H1 (cell line): ENCODE data around the gene GLS. TPM values are rescaled to one million over a fixed set of nuclear protein-coding genes. Genes with fewer than 3 reads are reported as not detected.

ENCODE experiments used
- CTCF ChIA-PET: fragments of 300-600 bp; sonication (Branson Sonifier 250); formaldehyde crosslinking; loops from one replicate; lab custom pipeline; 2021; ENCODE audit not compliant: partially characterized antibody; lab: Charles Lee
- POLR2A ChIA-PET: fragments of 300-600 bp; sonication (Branson Sonifier 250); formaldehyde crosslinking; loops from one replicate; lab custom pipeline; 2021; ENCODE audit warnings: inconsistent platforms; ENCODE audit not compliant: partially characterized antibody; lab: Charles Lee
- DNase-seq, 2 experiments: peaks; one replicate each; pipeline versions ENCODE4 v3.0.0 to v3.0.0-alpha.2; 2010 to 2022; ENCODE audit warnings: low spot score in 2 of 2, low read depth in 1 of 2, mixed read lengths in 1 of 2
- FAIRE-seq: peaks from 2 replicates; lab custom pipeline; 2011; peaks lifted over from hg19 to GRCh38; lab: Jason Lieb, UNC
- H2AFZ ChIP-seq: 2 replicates; pipeline ENCODE4 v1.8.1; 2012; ENCODE audit warnings: low read length, inconsistent platforms
- H2AK5ac ChIP-seq: 2 replicates; pipeline ENCODE4 v1.6.1; 2013; ENCODE audit warnings: low read depth, low read length
- H2BK120ac ChIP-seq: replicated peaks from 2 replicates; pipeline ENCODE3; 2013; ENCODE audit warnings: low read depth, low read length, inconsistent platforms
- H2BK12ac ChIP-seq: 2 replicates; pipeline ENCODE4 v1.6.1; 2013; ENCODE audit warnings: low read depth, low read length
- H2BK15ac ChIP-seq: 2 replicates; pipeline ENCODE4 v1.6.1; 2013; ENCODE audit warnings: low read length
- H2BK20ac ChIP-seq: 2 replicates; pipeline ENCODE4 v1.6.1; 2013; ENCODE audit warnings: low read length
- H2BK5ac ChIP-seq: 2 replicates; pipeline ENCODE4 v1.6.1; 2013; ENCODE audit warnings: low read depth, low read length
- H3K14ac ChIP-seq: 2 replicates; pipeline ENCODE4 v1.6.1; 2013; ENCODE audit warnings: inconsistent platforms; ENCODE audit not compliant: insufficient read length
- H3K18ac ChIP-seq: 2 replicates; pipeline ENCODE4 v1.6.1; 2013; ENCODE audit warnings: low read length; ENCODE audit errors: extremely low read depth
- H3K23ac ChIP-seq: 2 replicates; pipeline ENCODE4 v1.6.1; 2013; ENCODE audit warnings: inconsistent platforms; ENCODE audit not compliant: insufficient read length
- H3K23me2 ChIP-seq: 2 replicates; pipeline ENCODE4 v1.6.1; 2013; ENCODE audit warnings: low read depth, low read length
- H3K27ac ChIP-seq: 2 replicates; pipeline ENCODE4 v1.6.1; 2011; ENCODE audit warnings: low read depth, low read length, inconsistent platforms
- H3K27me3 ChIP-seq, 4 experiments: replicated peaks in 1 of 4; 1 replicate in 1 of 4; 2 replicates in 3 of 4; pipeline versions ENCODE4 v1.6.1 to v1.8.1; 2011 to 2013; ENCODE audit warnings: low read length in 3 of 4, mild to moderate bottlenecking in 3 of 4, inconsistent platforms in 2 of 4, mixed read lengths in 2 of 4, moderate library complexity in 1 of 4; ENCODE audit not compliant: control insufficient read depth in 3 of 4, insufficient read depth in 3 of 4; ENCODE audit errors: extremely low read depth in 1 of 4
- H3K36me3 ChIP-seq, 4 experiments: 2 replicates each; pipeline versions ENCODE4 v1.6.1 to v1.8.1; 2011 to 2013; ENCODE audit warnings: mild to moderate bottlenecking in 4 of 4, low read length in 3 of 4, moderate library complexity in 2 of 4, control low read depth in 1 of 4, inconsistent platforms in 1 of 4; ENCODE audit not compliant: insufficient read depth in 4 of 4, control insufficient read depth in 2 of 4
- H3K4ac ChIP-seq: replicated peaks from 2 replicates; pipeline ENCODE3; 2013; ENCODE audit warnings: low read length, low read depth, mixed read lengths, inconsistent platforms; ENCODE audit not compliant: insufficient read length
- H3K4me1 ChIP-seq, 4 experiments: replicated peaks in 1 of 4; 1 replicate in 1 of 4; 2 replicates in 3 of 4; pipeline versions ENCODE4 v1.6.1 to v1.8.1; 2011 to 2013; ENCODE audit warnings: low read length in 3 of 4, inconsistent platforms in 2 of 4, mixed read lengths in 1 of 4; ENCODE audit not compliant: insufficient read depth in 4 of 4, control insufficient read depth in 3 of 4
- H3K4me2 ChIP-seq, 2 experiments: 2 replicates each; pipeline versions ENCODE4 v1.6.1 to v1.8.1; 2011 to 2013; ENCODE audit warnings: low read depth in 2 of 2, low read length in 2 of 2, control low read depth in 1 of 2, inconsistent platforms in 1 of 2, mild to moderate bottlenecking in 1 of 2; ENCODE audit not compliant: insufficient read depth in 1 of 2
- H3K4me3 ChIP-seq, 4 experiments: fragments of 200-600, 300-600 bp in 1 of 4; sonication (generic), shearing (Covaris generic), sonication (Bioruptor Twin) in 1 of 4; 2 replicates each; pipeline versions ENCODE4 v1.5.1 to v1.8.1; 2011 to 2016; ENCODE audit warnings: low read length in 4 of 4, low read depth in 3 of 4, control low read depth in 2 of 4, inconsistent platforms in 2 of 4, mild to moderate bottlenecking in 2 of 4, mixed read lengths in 1 of 4, moderate library complexity in 1 of 4; ENCODE audit not compliant: insufficient read depth in 2 of 4; ENCODE audit errors: extremely low read depth in 1 of 4
- H3K56ac ChIP-seq: replicated peaks from 2 replicates; pipeline ENCODE3; 2013; ENCODE audit warnings: low read depth, mild to moderate bottlenecking, mixed read lengths, low read length, inconsistent platforms; ENCODE audit not compliant: insufficient read length
- H3K79me1 ChIP-seq: 2 replicates; pipeline ENCODE4 v1.6.1; 2013; ENCODE audit warnings: low read depth, low read length, control low read depth
- H3K79me2 ChIP-seq, 2 experiments: 2 replicates each; pipeline versions ENCODE4 v1.6.1 to v1.8.1; 2012 to 2013; ENCODE audit warnings: low read length in 2 of 2, mild to moderate bottlenecking in 2 of 2, inconsistent platforms in 1 of 2; ENCODE audit not compliant: insufficient read depth in 2 of 2, control insufficient read depth in 1 of 2
- H3K9ac ChIP-seq, 4 experiments: replicated peaks in 1 of 4; 1 replicate in 1 of 4; 2 replicates in 3 of 4; pipeline versions ENCODE4 v1.6.1 to v1.8.1; 2011 to 2013; ENCODE audit warnings: low read depth in 3 of 4, low read length in 3 of 4, control low read depth in 2 of 4, mild to moderate bottlenecking in 2 of 4, moderate library complexity in 2 of 4, inconsistent platforms in 1 of 4; ENCODE audit errors: extremely low read depth in 1 of 4
- H3K9me3 ChIP-seq, 2 experiments: 2 replicates each; pipeline versions ENCODE4 v1.6.1 to v1.8.1; 2012 to 2013; ENCODE audit warnings: mild to moderate bottlenecking in 2 of 2, moderate library complexity in 2 of 2, control low read depth in 1 of 2, inconsistent platforms in 1 of 2, low read depth in 1 of 2, low read length in 1 of 2, mixed read lengths in 1 of 2; ENCODE audit not compliant: insufficient read depth in 2 of 2
- H4K20me1 ChIP-seq, 2 experiments: replicated peaks in 1 of 2; 2 replicates each; pipeline versions ENCODE3 to v1.8.1; 2011 to 2013; ENCODE audit warnings: inconsistent platforms in 2 of 2, low read length in 2 of 2, mild to moderate bottlenecking in 1 of 2; ENCODE audit not compliant: insufficient read depth in 2 of 2, control insufficient read depth in 1 of 2
- H4K5ac ChIP-seq: 2 replicates; pipeline ENCODE4 v1.6.1; 2013; ENCODE audit warnings: low read length, low read depth, mixed read lengths, inconsistent platforms; ENCODE audit not compliant: insufficient read length
- H4K8ac ChIP-seq: 2 replicates; pipeline ENCODE4 v1.8.0; 2013; ENCODE audit warnings: mild to moderate bottlenecking, moderate library complexity, low read length, inconsistent platforms; ENCODE audit not compliant: insufficient read depth; ENCODE audit errors: extremely low read depth
- H4K91ac ChIP-seq: replicated peaks from 2 replicates; pipeline ENCODE3; 2013; ENCODE audit warnings: low read length, mixed read lengths, inconsistent platforms; ENCODE audit not compliant: insufficient read length
- ATF2 ChIP-seq: IDR thresholded peaks from 2 replicates; pipeline ENCODE4 v1.6.1; 2012; ENCODE audit warnings: low read length, inconsistent platforms
- CREB1 ChIP-seq: IDR thresholded peaks from 2 replicates; pipeline ENCODE4 v1.6.1; 2012; ENCODE audit warnings: inconsistent platforms
- GABPA ChIP-seq: IDR thresholded peaks from 2 replicates; pipeline ENCODE4 v1.6.1; 2011; ENCODE audit warnings: mild to moderate bottlenecking, low read length, moderate library complexity, borderline replicate concordance; ENCODE audit not compliant: insufficient read depth
- JUND ChIP-seq: IDR thresholded peaks from 2 replicates; pipeline ENCODE4 v1.6.1; 2011; ENCODE audit warnings: mild to moderate bottlenecking, improper control_type of control experiment, low read length
- NANOG ChIP-seq: IDR thresholded peaks from 2 replicates; pipeline ENCODE4 v1.6.1; 2011; ENCODE audit warnings: low read length, low read depth, mild to moderate bottlenecking, inconsistent platforms; ENCODE audit not compliant: insufficient read depth, poor library complexity, severe bottlenecking
- NRF1 ChIP-seq: IDR thresholded peaks from 2 replicates; pipeline ENCODE4 v1.6.1; 2011; ENCODE audit warnings: mild to moderate bottlenecking, low read depth, low read length, improper control_type of control experiment
- POLR2A ChIP-seq, 2 experiments: IDR thresholded peaks; 1 replicate in 1 of 2; 2 replicates in 1 of 2; pipeline ENCODE4 v1.6.1; 2011; ENCODE audit warnings: low read depth in 2 of 2, low read length in 2 of 2, mild to moderate bottlenecking in 2 of 2; ENCODE audit errors: control extremely low read depth in 1 of 2
- RBBP5 ChIP-seq: IDR thresholded peaks from 2 replicates; pipeline ENCODE4 v1.7.1; 2012; ENCODE audit warnings: low read depth, mild to moderate bottlenecking, inconsistent platforms, low read length, moderate library complexity, borderline replicate concordance
- SUZ12 ChIP-seq: fragments of 200-600 bp; sonication (generic); IDR thresholded peaks from 2 replicates; pipeline ENCODE4 v1.6.1; 2012; ENCODE audit warnings: mild to moderate bottlenecking, inconsistent platforms, low read length, moderate library complexity, mixed read lengths
- USF2 ChIP-seq: IDR thresholded peaks from 2 replicates; pipeline ENCODE4 v1.6.1; 2011; ENCODE audit warnings: low read length, improper control_type of control experiment
- WGBS, 2 experiments: shearing (Covaris generic) in 1 of 2; methylation state at CpG; one replicate each; pipeline versions ENCODE4 v1.1.6 to v1.1.7; 2013 to 2015; ENCODE audit warnings: low lambda C conversion rate in 2 of 2, mixed read lengths in 2 of 2, inconsistent platforms in 1 of 2, low coverage in 1 of 2, missing lambda C conversion rate in 1 of 2; ENCODE audit not compliant: insufficient replicate concordance in 2 of 2, insufficient coverage in 1 of 2, insufficient read length in 1 of 2; ENCODE audit errors: extremely low coverage in 1 of 2, missing lambda C conversion rate in 1 of 2; 5-methylcytosine and 5-hydroxymethylcytosine counted together
- polyA plus RNA-seq, 7 experiments: library from polyadenylated mRNA; depleted of rRNA in 3 of 7; stranded (reverse) in 5 of 7; unstranded in 2 of 7; fragments of >200 nt in 5 of 7; fragments of 200-250 nt in 2 of 7; gene quantifications; 1 replicate in 5 of 7; 2 replicates in 1 of 7; 4 replicates in 1 of 7; pipeline versions ENCODE4 v1.2.1 to v1.2.3, GENCODE V29; 2011 to 2013; ENCODE audit warnings: missing spikeins in 2 of 7, mixed read lengths in 2 of 7
- total RNA-seq: library from RNA; stranded (reverse); fragmentation: NEBNext Ultra II Directional; extraction: Animal tissue kit (Norgen Biotek cat#: 25700); gene quantifications from 2 replicates; pipeline ENCODE4 v1.2.1, GENCODE V29; 2021

Gene GLS
- total and polyA plus RNA-seq, 2 of the 8 experiments (the other 6 are each of a cell fraction or from before 2014, with no cell fraction given): 15.7 to 89.8 TPM

GRCh38 chr2:190979906-190980629 is 99.4 kb downstream of the GLS start:
- Histone ChIP-seq H4K91ac (no peak overlapping the region), H3K36me3 (peaks cover 23 to 83% (median 69%) of the 10 kb centered on the region in 4 experiments), H2BK12ac (no peak overlapping the region), H3K4me1 (no peaks in the 10 kb centered on the region), H3K4ac (no peak overlapping the region), H4K8ac (peak overlapping the region; percentile 59; the same call in 1 of the 2 replicates), H3K9ac (no peak overlapping the region), H4K20me1 (peaks cover 0 to 1% of the 10 kb centered on the region in 2 experiments), H3K27ac (no peak overlapping the region), H3K27me3 (no peaks in the 10 kb centered on the region), H2BK120ac (no peak overlapping the region), H3K4me2 (no peak overlapping the region), H3K18ac (no peak overlapping the region), H2BK5ac (no peak overlapping the region), H2BK15ac (no peak overlapping the region), H3K9me3 (no peaks in the 10 kb centered on the region), H3K79me1 (no peaks in the 10 kb centered on the region), H2AFZ (no peak overlapping the region), H3K4me3 (no peak overlapping the region), H4K5ac (no peak overlapping the region), H3K14ac (no peak overlapping the region), H2AK5ac (no peak overlapping the region), H2BK20ac (no peak overlapping the region), H3K79me2 (no peaks in the 10 kb centered on the region), H3K23me2 (no peaks in the 10 kb centered on the region), H3K56ac (no peak overlapping the region), H3K23ac (no peak overlapping the region)
- no peak for FAIRE-seq
- CTCF ChIA-PET: interaction anchor here (0.7 kb wide), 1 partner anchor 427 kb away, joined by 4 read pairs; no protein-coding TSS in a partner anchor
- POLR2A ChIA-PET: interaction anchor here (1.2 kb wide), 1 partner anchor 196 kb away, joined by 3 read pairs; no protein-coding TSS in a partner anchor
- whole genome bisulfite sequencing, 2 experiments: 96% methylated on average over 14 of the region's 14 CpGs; no CpG with 5 or more reads in 1 of the 2 experiments
- no peak for DNase-seq
- TF ChIP-seq CREB1 (no peak), NRF1 (no peak), ATF2 (no peak), JUND (no peak), NANOG (no peak), GABPA (no peak), POLR2A (IDR thresholded peaks at IDR 0.05; ENCODE audit: control extremely low read depth in 1 of 2, low read depth in 2 of 2, low read length in 2 of 2) (no peak), SUZ12 (no peak), USF2 (no peak), RBBP5 (no peak)
